ENCODE results near the gene ANO8.
A peak's percentile ranks its signal among the peaks of the same experiment; 100 is the strongest.

The ANO8 gene

GRCh38 chr19:17341845-17342244, 7.2 kb upstream of the ANO8 start:
- DNase-seq = no peak

- DNase-seq = no peak
Observed at GRCh38 chr19:17341386-17341785, 6.7 kb upstream of the ANO8 start.

- no peak for DNase-seq
Observed at GRCh38 chr19:17340871-17341357, 6.3 kb upstream of the ANO8 start.

- DNase-seq = no peak
Observed at GRCh38 chr19:17340302-17340870, 5.7 kb upstream of the ANO8 start.

- no peak for DNase-seq
Observed at GRCh38 chr19:17339088-17339741, 4.6 kb upstream of the ANO8 start.

- DNase-seq = no peak
Observed at GRCh38 chr19:17338433-17339078, 3.9 kb upstream of the ANO8 start.

- no peak for DNase-seq
Observed at GRCh38 chr19:17337675-17338432, 3.2 kb upstream of the ANO8 start.

GRCh38 chr19:17336872-17337674, 2.4 kb upstream of the ANO8 start, which contains the start of gene GTPBP3:
TSS of gene GTPBP3 (plus strand) at chr19:17337553. CDS start at chr19:17337612, 59 bp downstream.
- DNase-seq = peak; percentile 96

- no peak for DNase-seq
Observed at GRCh38 chr19:17335575-17335974, 920 bp upstream of the ANO8 start.

GRCh38 chr19:17333611-17334413, 843 bp downstream of the ANO8 start:
- DNase-seq = peak; percentile 67

- peak; percentile 64 for DNase-seq
Observed at GRCh38 chr19:17332677-17333581, 1.7 kb downstream of the ANO8 start.

GRCh38 chr19:17332360-17332676, 2.3 kb downstream of the ANO8 start:
- DNase-seq = no peak

- DNase-seq = no peak
Observed at GRCh38 chr19:17331045-17331558, 3.6 kb downstream of the ANO8 start.

- no peak for DNase-seq
Observed at GRCh38 chr19:17330262-17331044, 4.2 kb downstream of the ANO8 start.

GRCh38 chr19:17329366-17330261, 5.0 kb downstream of the ANO8 start:
- DNase-seq = no peak

GRCh38 chr19:17328517-17329365, 5.9 kb downstream of the ANO8 start:
- no peak for DNase-seq

Measured in CD4-positive, alpha-beta T cell treated with Interferon gamma for 1 hour (primary cell).